K562 treated with DMSO at 1 percent for 4 hours (cell line): Measurements from ENCODE around the gene GSTM3. TPM values are rescaled to one million over a fixed set of nuclear protein-coding genes. Genes with fewer than 3 reads are reported as not detected.

Experiments
- total RNA-seq: library from RNA; unstranded; fragments of 300-600 nt; gene quantifications from 2 replicates; pipeline ENCODE4 v1.2.3, GENCODE V29; 2022; ENCODE audit not compliant: insufficient read depth

GSTM3 gene
- 8.7 and 11.4 TPM in 2 replicates for total RNA-seq

GRCh38 chr1:109740615-109741373 is at the start of gene GSTM3:
TSS of gene GSTM3 (minus strand) at chr1:109741038. CDS start at chr1:109740287, 751 bp downstream.

GRCh38 chr1:109763646-109764415 is 23.0 kb upstream of the GSTM3 start, which contains the start of gene EPS8L3:
TSS of gene EPS8L3 (minus strand) at chr1:109763923. CDS start at chr1:109761749, 2,174 bp downstream.

GRCh38 chr1:109711593-109712320 is 29.1 kb downstream of the GSTM3 start, which contains the start of gene GSTM5:
TSS of gene GSTM5 (plus strand) at chr1:109712251. CDS start at chr1:109712313, 62 bp downstream.

GRCh38 chr1:109687641-109688499 is 53.0 kb downstream of the GSTM3 start, which contains the start of gene GSTM1:
TSS of gene GSTM1 (plus strand) at chr1:109687817. CDS start at chr1:109687874, 57 bp downstream.

Other genes starting within 250 kb of the GSTM3 start
- gene CYB561D1, start 246.9 kb downstream of the GSTM3 start, total RNA-seq: 6.7 and 6.8 TPM in 2 replicates
- gene AMIGO1, start 231.3 kb downstream of the GSTM3 start, total RNA-seq: 0.22 and 0.25 TPM in 2 replicates
- gene GPR61, start 201.2 kb downstream of the GSTM3 start, total RNA-seq: not detected in 2 replicates
- 4.7 and 5.1 TPM in 2 replicates for gene GNAI3, start 192.4 kb downstream of the GSTM3 start, total RNA-seq
- not detected in 2 replicates for gene GNAT2, start 121.4 kb downstream of the GSTM3 start, total RNA-seq
- gene AMPD2, start 121.2 kb downstream of the GSTM3 start, total RNA-seq: 46.3 and 52.2 TPM in 2 replicates
- gene GSTM4, start 84.9 kb downstream of the GSTM3 start, total RNA-seq: 28.7 and 29.7 TPM in 2 replicates
- gene GSTM2, start 73.0 kb downstream of the GSTM3 start, total RNA-seq: 10.7 and 13.3 TPM in 2 replicates
- not detected in 2 replicates for gene GSTM1, start 53.2 kb downstream of the GSTM3 start, total RNA-seq
- gene GSTM5, start 28.8 kb downstream of the GSTM3 start, total RNA-seq: not detected in 2 replicates
- gene EPS8L3, start 22.9 kb upstream of the GSTM3 start, total RNA-seq: not detected in 2 replicates
- gene CSF1, start 169.8 kb upstream of the GSTM3 start, total RNA-seq: 6.3 and 9.1 TPM in 2 replicates
- gene AHCYL1, start 243.7 kb upstream of the GSTM3 start, total RNA-seq: 84.9 and 96.0 TPM in 2 replicates